Activated T-cell treated with anti-CD3 and anti-CD28 coated beads, Interleukin-2, amount 50 U/mL, for 1 hour (primary cell): Measurements from ENCODE around the gene TMEM190.

ENCODE experiments used
- DNase-seq: peaks from one replicate; pipeline ENCODE4 v3.0.0-alpha.2; 2020

TMEM190 gene

GRCh38 chr19:55424518-55424917 is 47.9 kb downstream of the TMEM190 start:
- DNase-seq, result no peak

GRCh38 chr19:55426042-55426441 is 49.4 kb downstream of the TMEM190 start:
- DNase-seq, result no peak
